GM23338 (cell line): ENCODE measurements around the gene ST8SIA6. TPM values are rescaled to one million over a fixed set of nuclear protein-coding genes. Genes with fewer than 3 reads are reported as not detected.

Source experiments
- ATAC-seq: fragments of 200-7000 bp; cut with Tn5 transposase; 3 replicates; pipeline ENCODE4 v1.9.1; 2020
- DNase-seq: peaks from one replicate; pipeline ENCODE4 v3.0.0-alpha.2; 2015; ENCODE audit warnings: low spot score
- H2AFZ ChIP-seq: fragments of 200-600 bp; sonication (generic); 2 replicates; pipeline ENCODE4 v1.8.0; 2016; ENCODE audit warnings: antibody characterized with exemption, mild to moderate bottlenecking, moderate library complexity
- H3F3A ChIP-seq: fragments of 200-600 bp; sonication (generic); replicated peaks from 2 replicates; pipeline ENCODE4 v1.8.0; 2017; ENCODE audit warnings: antibody characterized with exemption, mixed run types, low read depth
- H3K27ac ChIP-seq: fragments of 200-600 bp; sonication (generic); 2 replicates; pipeline ENCODE4 v1.6.1; 2016; ENCODE audit warnings: low read depth
- H3K27me3 ChIP-seq: fragments of 200-600 bp; sonication (generic); 2 replicates; pipeline ENCODE4 v1.8.0; 2016; ENCODE audit warnings: mild to moderate bottlenecking, mixed run types, moderate library complexity; ENCODE audit not compliant: insufficient read depth
- H3K36me3 ChIP-seq: fragments of 200-600 bp; sonication (generic); 2 replicates; pipeline ENCODE4 v1.8.0; 2016; ENCODE audit warnings: mild to moderate bottlenecking; ENCODE audit not compliant: insufficient read depth
- H3K4me1 ChIP-seq: fragments of 200-600 bp; sonication (generic); 2 replicates; pipeline ENCODE4 v1.8.0; 2016; ENCODE audit warnings: mild to moderate bottlenecking, moderate library complexity; ENCODE audit not compliant: insufficient read depth
- H3K4me2 ChIP-seq: fragments of 200-600 bp; sonication (generic); 2 replicates; pipeline ENCODE4 v1.7.1; 2017; ENCODE audit warnings: mixed run types
- H3K4me3 ChIP-seq: fragments of 200-600 bp; sonication (generic); 2 replicates; pipeline ENCODE4 v1.6.1; 2016; ENCODE audit warnings: mixed run types
- H3K79me2 ChIP-seq: fragments of 200-600 bp; sonication (generic); replicated peaks from 2 replicates; pipeline ENCODE4 v1.8.0; 2017; ENCODE audit warnings: mild to moderate bottlenecking; ENCODE audit not compliant: insufficient read depth
- H3K9me2 ChIP-seq: fragments of 200-600 bp; sonication (generic); 2 replicates; pipeline ENCODE4 v1.8.0; 2017; ENCODE audit not compliant: insufficient read depth
- H4K20me1 ChIP-seq: fragments of 200-600 bp; sonication (generic); replicated peaks from 2 replicates; pipeline ENCODE4 v1.8.0; 2017; ENCODE audit warnings: mild to moderate bottlenecking; ENCODE audit not compliant: insufficient read depth
- H3K27ac Mint-ChIP-seq: 2 replicates; pipeline ENCODE4 v1.8.0; 2020; ENCODE audit warnings: inconsistent platforms, mild to moderate bottlenecking, moderate library complexity, mixed read lengths
- H3K27me3 Mint-ChIP-seq: 3 replicates; pipeline ENCODE4 v1.8.0; 2022; ENCODE audit warnings: low read depth, mild to moderate bottlenecking, moderate library complexity, mixed read lengths, inconsistent platforms; ENCODE audit not compliant: insufficient read depth, poor library complexity
- H3K36me3 Mint-ChIP-seq: 3 replicates; pipeline ENCODE4 v1.8.0; 2021; ENCODE audit warnings: low read depth, mild to moderate bottlenecking, inconsistent platforms, moderate library complexity, mixed read lengths
- H3K4me1 Mint-ChIP-seq: 3 replicates; pipeline ENCODE4 v1.8.0; 2020; ENCODE audit warnings: mild to moderate bottlenecking, inconsistent platforms, mixed read lengths
- H3K4me3 Mint-ChIP-seq: 3 replicates; pipeline ENCODE4 v1.8.0; 2021; ENCODE audit warnings: moderate library complexity, mild to moderate bottlenecking, inconsistent platforms, mixed read lengths
- H3K9me3 Mint-ChIP-seq: 3 replicates; pipeline ENCODE4 v1.8.0; 2020; ENCODE audit warnings: moderate library complexity, mild to moderate bottlenecking, inconsistent platforms, mixed read lengths
- CREB1 ChIP-seq: fragments of 250-450 bp; sonication (Bioruptor Pico); IDR thresholded peaks from 2 replicates; pipeline ENCODE4 v1.5.0; 2020; ENCODE audit warnings: low read depth, mild to moderate bottlenecking, moderate library complexity
- EZH2 ChIP-seq: fragments of 200-600 bp; sonication (generic); IDR thresholded peaks from one replicate; pipeline ENCODE4 v1.8.0; 2017; ENCODE audit warnings: antibody characterized with exemption, mild to moderate bottlenecking, low read depth; ENCODE audit not compliant: unreplicated experiment
- JUNB ChIP-seq: IDR thresholded peaks from one replicate; pipeline ENCODE4 v1.6.1; 2016; ENCODE audit warnings: antibody characterized with exemption; ENCODE audit not compliant: unreplicated experiment
- NANOG ChIP-seq: IDR thresholded peaks from 2 replicates; pipeline ENCODE4 v1.6.1; 2016; ENCODE audit warnings: antibody characterized with exemption, borderline replicate concordance
- POLR2AphosphoS5 ChIP-seq: IDR thresholded peaks from 2 replicates; pipeline ENCODE4 v1.6.1; 2016; ENCODE audit warnings: antibody characterized with exemption, low read depth
- STAT1 ChIP-seq: IDR thresholded peaks from one replicate; pipeline ENCODE4 v1.6.1; 2016; ENCODE audit warnings: antibody characterized with exemption; ENCODE audit not compliant: unreplicated experiment
- ZNF114 ChIP-seq: fragments of 250-450 bp; sonication (Bioruptor Pico); IDR thresholded peaks from 2 replicates; pipeline ENCODE4 v1.5.0; 2020; ENCODE audit warnings: mild to moderate bottlenecking, moderate library complexity
- ZNF331 ChIP-seq: fragments of 250-450 bp; sonication (Bioruptor Pico); IDR thresholded peaks from 2 replicates; pipeline ENCODE4 v1.5.0; 2020; ENCODE audit warnings: low read depth, mild to moderate bottlenecking, moderate library complexity
- polyA plus RNA-seq: library from polyadenylated mRNA; unstranded; fragments of >200 nt; fragmentation: Nextera tagmentation; extraction: Ambion mirVana; gene quantifications from 2 replicates; pipeline ENCODE4 v1.2.1, GENCODE V29; 2016
- total RNA-seq: library from RNA; depleted of rRNA; stranded (reverse); fragments of >200 nt; shearing (Covaris generic); gene quantifications from 2 replicates; pipeline ENCODE4 v1.2.3, GENCODE V29; 2014
- TF ChIP-seq, protein P1 (sequence below): IDR thresholded peaks from one replicate; pipeline ENCODE4 v1.6.1; 2018; ENCODE audit warnings: antibody characterized with exemption; ENCODE audit not compliant: unreplicated experiment
- TF ChIP-seq, protein P2 (sequence below), 2 experiments: fragments of 200-600 bp in 1 of 2; sonication (generic) in 1 of 2; conservative IDR thresholded peaks; 2 replicates each; pipeline versions ENCODE4 v1.5.1 to v1.6.1; 2016 to 2017; ENCODE audit warnings: antibody characterized with exemption in 2 of 2, low read depth in 2 of 2, mild to moderate bottlenecking in 2 of 2, moderate library complexity in 1 of 2

Gene ST8SIA6
- total and polyA plus RNA-seq, 2 experiments from 2014 or later: 1.6 to 2.3 TPM

DNA sequence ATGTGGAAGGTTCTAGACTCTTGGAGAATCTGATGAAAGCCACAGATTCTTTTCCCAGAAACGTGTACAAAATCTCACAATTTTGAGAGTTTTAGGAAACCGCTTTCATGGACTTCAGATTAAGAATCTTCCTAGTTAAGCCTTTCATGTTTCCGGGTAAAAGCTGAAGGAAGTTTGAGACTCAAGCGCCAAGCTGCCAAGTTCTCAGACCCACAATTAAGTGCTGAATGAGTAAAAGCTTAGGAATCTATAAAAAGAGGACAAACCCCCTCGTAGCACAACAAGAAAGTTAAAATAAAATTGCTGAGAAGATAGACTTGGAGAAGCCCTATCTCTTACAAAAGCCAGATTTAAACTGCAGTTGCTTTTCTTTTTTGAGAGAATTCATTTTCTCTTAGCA is 99.6 kb downstream of the ST8SIA6 start:
- Mint-ChIP-seq H3K27ac (no peak overlapping the region), H3K4me1 (no peaks in the 10 kb centered on the region), H3K36me3 (no peaks in the 10 kb centered on the region), H3K9me3 (no peaks in the 10 kb centered on the region; the same call in 2 of the 3 replicates), H3K27me3 (no peaks in the 10 kb centered on the region), H3K4me3 (no peak overlapping the region)
- no peak overlapping the region for H2AFZ ChIP-seq
- H3F3A ChIP-seq: no peaks in the 10 kb centered on the region
- H3K27me3 ChIP-seq: no peaks in the 10 kb centered on the region
- H3K36me3 ChIP-seq: no peaks in the 10 kb centered on the region
- H3K4me3 ChIP-seq: no peak overlapping the region
- H3K4me1 ChIP-seq: no peaks in the 10 kb centered on the region; the same call in 1 of the 2 replicates
- no peaks in the 10 kb centered on the region for H3K9me2 ChIP-seq
- no peak overlapping the region for H3K27ac ChIP-seq
- no peaks in the 10 kb centered on the region for H4K20me1 ChIP-seq
- H3K79me2 ChIP-seq: no peaks in the 10 kb centered on the region
- TF ChIP-seq, protein P1, sequence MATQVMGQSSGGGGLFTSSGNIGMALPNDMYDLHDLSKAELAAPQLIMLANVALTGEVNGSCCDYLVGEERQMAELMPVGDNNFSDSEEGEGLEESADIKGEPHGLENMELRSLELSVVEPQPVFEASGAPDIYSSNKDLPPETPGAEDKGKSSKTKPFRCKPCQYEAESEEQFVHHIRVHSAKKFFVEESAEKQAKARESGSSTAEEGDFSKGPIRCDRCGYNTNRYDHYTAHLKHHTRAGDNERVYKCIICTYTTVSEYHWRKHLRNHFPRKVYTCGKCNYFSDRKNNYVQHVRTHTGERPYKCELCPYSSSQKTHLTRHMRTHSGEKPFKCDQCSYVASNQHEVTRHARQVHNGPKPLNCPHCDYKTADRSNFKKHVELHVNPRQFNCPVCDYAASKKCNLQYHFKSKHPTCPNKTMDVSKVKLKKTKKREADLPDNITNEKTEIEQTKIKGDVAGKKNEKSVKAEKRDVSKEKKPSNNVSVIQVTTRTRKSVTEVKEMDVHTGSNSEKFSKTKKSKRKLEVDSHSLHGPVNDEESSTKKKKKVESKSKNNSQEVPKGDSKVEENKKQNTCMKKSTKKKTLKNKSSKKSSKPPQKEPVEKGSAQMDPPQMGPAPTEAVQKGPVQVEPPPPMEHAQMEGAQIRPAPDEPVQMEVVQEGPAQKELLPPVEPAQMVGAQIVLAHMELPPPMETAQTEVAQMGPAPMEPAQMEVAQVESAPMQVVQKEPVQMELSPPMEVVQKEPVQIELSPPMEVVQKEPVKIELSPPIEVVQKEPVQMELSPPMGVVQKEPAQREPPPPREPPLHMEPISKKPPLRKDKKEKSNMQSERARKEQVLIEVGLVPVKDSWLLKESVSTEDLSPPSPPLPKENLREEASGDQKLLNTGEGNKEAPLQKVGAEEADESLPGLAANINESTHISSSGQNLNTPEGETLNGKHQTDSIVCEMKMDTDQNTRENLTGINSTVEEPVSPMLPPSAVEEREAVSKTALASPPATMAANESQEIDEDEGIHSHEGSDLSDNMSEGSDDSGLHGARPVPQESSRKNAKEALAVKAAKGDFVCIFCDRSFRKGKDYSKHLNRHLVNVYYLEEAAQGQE: no peak
- TF ChIP-seq EZH2 (no peak), JUNB (no peak), ZNF114 (CRISPR knock-in tag) (no peak), NANOG (no peak), POLR2AphosphoS5 (no peak), ZNF331 (CRISPR knock-in tag) (no peak), STAT1 (no peak), CREB1 (CRISPR knock-in tag) (no peak)
- no peak overlapping the region for H3K4me2 ChIP-seq
- DNase-seq: no peak
- ATAC-seq: no peak

DNA sequence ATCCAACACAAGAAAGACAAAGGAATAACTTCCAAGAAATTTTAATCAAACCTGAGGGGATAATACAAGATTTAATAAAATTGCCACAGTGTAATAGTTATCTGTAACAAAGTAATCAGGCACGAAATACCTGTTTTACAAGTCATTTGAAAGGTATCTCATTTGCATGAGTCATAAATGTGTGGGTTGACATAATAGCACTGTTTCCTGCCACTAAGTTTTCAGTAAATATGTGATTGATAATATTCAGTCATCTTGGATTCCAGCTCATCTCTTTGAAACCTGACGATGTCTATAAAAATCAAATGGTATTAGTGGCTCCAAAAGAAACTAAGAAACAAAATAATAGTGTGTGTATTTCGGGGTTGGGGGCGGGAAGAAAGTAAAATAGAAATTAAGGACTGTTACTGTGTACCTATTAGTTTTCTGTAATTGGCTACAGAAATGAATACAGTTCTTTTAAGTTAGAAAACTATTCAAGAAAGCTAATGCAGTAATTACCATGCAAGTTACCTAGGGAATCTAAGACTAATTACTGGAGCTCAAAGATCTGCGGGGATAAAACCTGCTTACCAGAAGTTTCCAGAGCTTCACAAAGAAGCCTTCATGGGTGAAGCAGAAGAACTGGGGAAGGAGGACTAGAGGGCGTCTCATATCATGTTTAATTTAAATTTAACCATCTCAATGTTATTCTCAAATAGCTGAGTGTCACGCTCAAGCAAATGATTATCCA is 100.7 kb downstream of the ST8SIA6 start:
- H3K27me3 Mint-ChIP-seq: no peaks in the 10 kb centered on the region
- TF ChIP-seq ZNF331 (CRISPR knock-in tag): no peak
- TF ChIP-seq, protein P2, sequence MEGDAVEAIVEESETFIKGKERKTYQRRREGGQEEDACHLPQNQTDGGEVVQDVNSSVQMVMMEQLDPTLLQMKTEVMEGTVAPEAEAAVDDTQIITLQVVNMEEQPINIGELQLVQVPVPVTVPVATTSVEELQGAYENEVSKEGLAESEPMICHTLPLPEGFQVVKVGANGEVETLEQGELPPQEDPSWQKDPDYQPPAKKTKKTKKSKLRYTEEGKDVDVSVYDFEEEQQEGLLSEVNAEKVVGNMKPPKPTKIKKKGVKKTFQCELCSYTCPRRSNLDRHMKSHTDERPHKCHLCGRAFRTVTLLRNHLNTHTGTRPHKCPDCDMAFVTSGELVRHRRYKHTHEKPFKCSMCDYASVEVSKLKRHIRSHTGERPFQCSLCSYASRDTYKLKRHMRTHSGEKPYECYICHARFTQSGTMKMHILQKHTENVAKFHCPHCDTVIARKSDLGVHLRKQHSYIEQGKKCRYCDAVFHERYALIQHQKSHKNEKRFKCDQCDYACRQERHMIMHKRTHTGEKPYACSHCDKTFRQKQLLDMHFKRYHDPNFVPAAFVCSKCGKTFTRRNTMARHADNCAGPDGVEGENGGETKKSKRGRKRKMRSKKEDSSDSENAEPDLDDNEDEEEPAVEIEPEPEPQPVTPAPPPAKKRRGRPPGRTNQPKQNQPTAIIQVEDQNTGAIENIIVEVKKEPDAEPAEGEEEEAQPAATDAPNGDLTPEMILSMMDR (conservative IDR thresholded peaks at IDR 0.05; ENCODE audit: low read depth in 2 of 2): no peak

More for the DNA sequence above, 100.7 kb downstream of the ST8SIA6 start:
- no peak overlapping the region for H2AFZ ChIP-seq
- Mint-ChIP-seq H3K9me3 (no peaks in the 10 kb centered on the region; the same call in 2 of the 3 replicates), H3K27ac (no peak overlapping the region), H3K4me1 (no peaks in the 10 kb centered on the region; the same call in 2 of the 3 replicates), H3K36me3 (no peaks in the 10 kb centered on the region), H3K4me3 (no peak overlapping the region)
- DNase-seq: no peak
- no peaks in the 10 kb centered on the region for H3K79me2 ChIP-seq
- H3K27me3 ChIP-seq: no peaks in the 10 kb centered on the region
- no peak for ATAC-seq
- H4K20me1 ChIP-seq: no peaks in the 10 kb centered on the region
- H3K4me1 ChIP-seq: no peaks in the 10 kb centered on the region; the same call in 1 of the 2 replicates
- H3K36me3 ChIP-seq: no peaks in the 10 kb centered on the region
- no peaks in the 10 kb centered on the region for H3F3A ChIP-seq
- H3K9me2 ChIP-seq: no peaks in the 10 kb centered on the region
- H3K4me3 ChIP-seq: no peak overlapping the region
- no peak overlapping the region for H3K4me2 ChIP-seq
- no peak overlapping the region for H3K27ac ChIP-seq
